ENCODE results near the gene PPIC.

DNA sequence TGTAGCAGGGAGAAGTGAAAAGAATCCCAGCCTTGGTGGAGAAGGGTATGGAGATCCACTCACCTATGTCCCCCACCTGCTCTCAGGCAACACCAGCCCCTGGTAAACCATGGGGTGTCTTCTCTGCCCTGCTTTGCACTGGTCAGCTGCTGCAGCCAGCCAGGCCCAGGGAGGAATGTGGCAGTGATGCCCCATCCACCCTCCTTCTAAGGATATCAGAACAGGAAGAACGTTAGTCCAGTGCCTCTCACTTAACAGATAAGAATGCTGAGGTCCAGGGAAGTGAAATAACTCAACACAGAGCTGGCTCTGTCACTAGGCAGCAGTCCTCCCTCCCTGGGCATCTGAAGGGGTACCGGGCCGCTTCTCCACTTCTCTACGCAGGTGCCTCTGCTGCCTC lies 9.7 kb upstream of the PPIC start:
- TF ChIP-seq CTCF (IDR thresholded peaks at IDR 0.05) (no peak), POLR2A (IDR thresholded peaks at IDR 0.05) (no peak)
